ENCODE measurements around the gene EMC9.

Gene EMC9

GRCh38 chr14:24141097-24141880, at the start of gene EMC9:
EMC9 (minus strand) TSS chr14:24141591; CDS start chr14:24141304, 287 bp downstream.
- peak; percentile 99 for DNase-seq

- DNase-seq = no peak
Measured at GRCh38 chr14:24190416-24190815, 49.0 kb upstream of the EMC9 start.

- no peak for DNase-seq
Measured at GRCh38 chr14:24189460-24189859, 48.1 kb upstream of the EMC9 start.

- no peak for DNase-seq
Measured at GRCh38 chr14:24189059-24189375, 47.6 kb upstream of the EMC9 start.

GRCh38 chr14:24188251-24189058, 47.1 kb upstream of the EMC9 start, which contains the start of gene IPO4:
IPO4 (minus strand) TSS chr14:24188816; CDS start chr14:24188787, 29 bp downstream.
- peak; percentile 95 for DNase-seq

- no peak for DNase-seq
Measured at GRCh38 chr14:24187539-24187915, 46.1 kb upstream of the EMC9 start.

- no peak for DNase-seq
Measured at GRCh38 chr14:24186831-24187538, 45.6 kb upstream of the EMC9 start.

GRCh38 chr14:24185741-24186140, 44.4 kb upstream of the EMC9 start:
- DNase-seq = no peak

- DNase-seq = no peak
Measured at GRCh38 chr14:24185026-24185425, 43.6 kb upstream of the EMC9 start.

- DNase-seq = no peak
Measured at GRCh38 chr14:24184104-24184970, 42.9 kb upstream of the EMC9 start.

GRCh38 chr14:24183014-24183481, 41.7 kb upstream of the EMC9 start:
- DNase-seq = no peak

GRCh38 chr14:24182110-24182882, 40.9 kb upstream of the EMC9 start:
- no peak for DNase-seq

- no peak for DNase-seq
Measured at GRCh38 chr14:24181371-24182077, 40.1 kb upstream of the EMC9 start.

GRCh38 chr14:24179961-24180796, 38.8 kb upstream of the EMC9 start:
- no peak for DNase-seq

- no peak for DNase-seq
Measured at GRCh38 chr14:24179294-24179960, 38.0 kb upstream of the EMC9 start.

- DNase-seq = no peak
Measured at GRCh38 chr14:24178399-24179178, 37.2 kb upstream of the EMC9 start.

GRCh38 chr14:24177891-24178290, 36.5 kb upstream of the EMC9 start:
- no peak for DNase-seq

- DNase-seq = no peak
Measured at GRCh38 chr14:24177041-24177825, 35.8 kb upstream of the EMC9 start.

All from NCI-H510A (cell line).